NCI-H2196 treated with DMSO at 0.1 percent for 48 hours (cell line): ENCODE data around the gene KRT6C.

Source experiments
- DNase-seq: peaks from one replicate; lab custom pipeline; 2025; ENCODE audit not compliant: unreplicated experiment; lab: John Stamatoyannopoulos, UW

KRT6C gene

GRCh38 chr12:52473768-52474167, at the start of gene KRT6C:
TSS of gene KRT6C (minus strand) at chr12:52473805. CDS start at chr12:52473737, 68 bp downstream.
- no peak for DNase-seq

- DNase-seq = no peak
Observed at GRCh38 chr12:52522346-52523011, 48.9 kb upstream of the KRT6C start.

- no peak for DNase-seq
Observed at GRCh38 chr12:52521568-52522266, 48.1 kb upstream of the KRT6C start.

- no peak for DNase-seq
Observed at GRCh38 chr12:52521175-52521567, 47.6 kb upstream of the KRT6C start.

- DNase-seq = no peak
Observed at GRCh38 chr12:52519826-52520662, 46.4 kb upstream of the KRT6C start, which contains the start of gene KRT5. TSS of gene KRT5 (minus strand) at chr12:52520394. CDS start at chr12:52520296, 98 bp downstream.

GRCh38 chr12:52519387-52519703, 45.7 kb upstream of the KRT6C start:
- DNase-seq = no peak

GRCh38 chr12:52518574-52519386, 45.2 kb upstream of the KRT6C start:
- DNase-seq = no peak

GRCh38 chr12:52517888-52518287, 44.3 kb upstream of the KRT6C start:
- DNase-seq = no peak

GRCh38 chr12:52517005-52517835, 43.6 kb upstream of the KRT6C start:
- no peak for DNase-seq

- DNase-seq = no peak
Observed at GRCh38 chr12:52515927-52516831, 42.6 kb upstream of the KRT6C start.

GRCh38 chr12:52515319-52515646, 41.7 kb upstream of the KRT6C start:
- DNase-seq = no peak

- no peak for DNase-seq
Observed at GRCh38 chr12:52514471-52515318, 41.1 kb upstream of the KRT6C start.

GRCh38 chr12:52513736-52514135, 40.1 kb upstream of the KRT6C start:
- DNase-seq = no peak

GRCh38 chr12:52508211-52508610, 34.6 kb upstream of the KRT6C start:
- DNase-seq = no peak

- DNase-seq = no peak
Observed at GRCh38 chr12:52506858-52507715, 33.5 kb upstream of the KRT6C start.

- DNase-seq = no peak
Observed at GRCh38 chr12:52502877-52503276, 29.3 kb upstream of the KRT6C start.

GRCh38 chr12:52501490-52501889, 27.9 kb upstream of the KRT6C start:
- DNase-seq = no peak
